ENCODE data around the gene CDKN2C.

- TF ChIP-seq, protein P1, sequence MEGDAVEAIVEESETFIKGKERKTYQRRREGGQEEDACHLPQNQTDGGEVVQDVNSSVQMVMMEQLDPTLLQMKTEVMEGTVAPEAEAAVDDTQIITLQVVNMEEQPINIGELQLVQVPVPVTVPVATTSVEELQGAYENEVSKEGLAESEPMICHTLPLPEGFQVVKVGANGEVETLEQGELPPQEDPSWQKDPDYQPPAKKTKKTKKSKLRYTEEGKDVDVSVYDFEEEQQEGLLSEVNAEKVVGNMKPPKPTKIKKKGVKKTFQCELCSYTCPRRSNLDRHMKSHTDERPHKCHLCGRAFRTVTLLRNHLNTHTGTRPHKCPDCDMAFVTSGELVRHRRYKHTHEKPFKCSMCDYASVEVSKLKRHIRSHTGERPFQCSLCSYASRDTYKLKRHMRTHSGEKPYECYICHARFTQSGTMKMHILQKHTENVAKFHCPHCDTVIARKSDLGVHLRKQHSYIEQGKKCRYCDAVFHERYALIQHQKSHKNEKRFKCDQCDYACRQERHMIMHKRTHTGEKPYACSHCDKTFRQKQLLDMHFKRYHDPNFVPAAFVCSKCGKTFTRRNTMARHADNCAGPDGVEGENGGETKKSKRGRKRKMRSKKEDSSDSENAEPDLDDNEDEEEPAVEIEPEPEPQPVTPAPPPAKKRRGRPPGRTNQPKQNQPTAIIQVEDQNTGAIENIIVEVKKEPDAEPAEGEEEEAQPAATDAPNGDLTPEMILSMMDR (conservative IDR thresholded peaks at IDR 0.05; ENCODE audit: low read depth, low read length), result no peak
- no peak for TF ChIP-seq EZH2phosphoT487 (IDR thresholded peaks at IDR 0.05; ENCODE audit: borderline replicate concordance, low read length)
- no peak for TF ChIP-seq EZH2 (IDR thresholded peaks at IDR 0.05; ENCODE audit: low read length, unreplicated experiment)
Measured at GRCh38 chr1:51000160-51000559, 30.1 kb downstream of the CDKN2C start.
